HG02571 (cell line): ENCODE results near the gene RHOV.

Source experiments
- ATAC-seq: cut with Tn5 transposase; IDR thresholded peaks from one replicate; pipeline ENCODE4 v1.9.1; 2021; ENCODE audit warnings: mild to moderate bottlenecking, moderate library complexity; ENCODE audit not compliant: unreplicated experiment

The RHOV gene

DNA sequence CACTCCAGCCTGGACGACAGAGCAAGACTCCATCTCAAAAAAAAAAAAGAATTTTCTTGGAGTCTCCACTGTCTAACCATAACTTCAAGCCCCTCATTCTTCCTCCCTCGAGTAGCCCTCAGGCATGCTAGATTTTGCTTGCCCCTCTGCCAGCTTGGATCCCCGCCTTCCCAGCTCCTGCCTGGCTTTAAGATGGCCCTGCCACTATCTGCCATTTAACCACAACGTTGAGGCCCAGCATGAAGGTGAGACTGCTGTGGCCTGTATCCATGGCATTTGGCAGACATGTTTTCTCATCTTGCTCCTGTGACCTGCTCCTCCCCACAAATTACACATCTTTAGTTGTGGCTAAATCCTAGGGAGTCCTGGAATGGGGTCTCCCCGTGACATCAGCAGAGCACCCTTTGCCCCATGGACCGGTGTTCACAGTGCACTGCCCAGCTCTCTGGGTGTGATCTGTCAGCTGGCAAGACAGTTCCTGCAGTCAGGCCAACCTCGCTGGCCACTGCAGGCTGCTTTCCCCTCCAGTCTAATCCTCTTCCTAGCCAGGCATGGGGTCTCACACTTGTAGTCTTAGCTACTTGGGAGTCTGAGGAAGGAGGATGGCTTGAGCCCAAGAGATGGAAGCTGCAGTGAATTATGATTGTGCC, 30.6 kb upstream of the RHOV start:
- ATAC-seq, result no peak

DNA sequence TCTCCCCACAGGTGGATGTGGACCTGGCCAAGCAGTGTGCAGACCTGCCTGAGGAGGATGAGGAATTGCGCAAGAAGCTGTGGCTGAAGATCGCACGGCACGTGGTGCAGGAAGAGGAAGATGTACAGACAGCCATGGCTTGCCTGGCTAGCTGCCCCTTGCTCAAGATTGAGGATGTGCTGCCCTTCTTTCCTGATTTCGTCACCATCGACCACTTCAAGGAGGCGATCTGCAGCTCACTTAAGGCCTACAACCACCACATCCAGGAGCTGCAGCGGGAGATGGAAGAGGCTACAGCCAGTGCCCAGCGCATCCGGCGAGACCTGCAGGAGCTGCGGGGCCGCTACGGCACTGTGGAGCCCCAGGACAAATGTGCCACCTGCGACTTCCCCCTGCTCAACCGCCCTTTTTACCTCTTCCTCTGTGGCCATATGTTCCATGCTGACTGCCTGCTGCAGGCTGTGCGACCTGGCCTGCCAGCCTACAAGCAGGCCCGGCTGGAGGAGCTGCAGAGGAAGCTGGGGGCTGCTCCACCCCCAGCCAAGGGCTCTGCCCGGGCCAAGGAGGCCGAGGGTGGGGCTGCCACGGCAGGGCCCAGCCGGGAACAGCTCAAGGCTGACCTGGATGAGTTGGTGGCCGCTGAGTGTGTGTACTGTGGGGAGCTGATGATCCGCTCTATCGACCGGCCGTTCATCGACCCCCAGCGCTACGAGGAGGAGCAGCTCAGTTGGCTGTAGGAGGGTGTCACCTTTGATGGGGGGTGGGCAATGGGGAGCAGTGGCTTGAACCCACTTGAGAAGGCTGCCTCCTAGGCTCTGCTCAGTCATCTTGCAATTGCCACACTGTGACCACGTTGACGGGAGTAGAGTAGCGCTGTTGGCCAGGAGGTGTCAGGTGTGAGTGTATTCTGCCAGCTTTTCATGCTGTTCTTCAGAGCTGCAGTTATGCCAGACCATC, 28.8 kb upstream of the RHOV start:
- no peak for ATAC-seq

DNA sequence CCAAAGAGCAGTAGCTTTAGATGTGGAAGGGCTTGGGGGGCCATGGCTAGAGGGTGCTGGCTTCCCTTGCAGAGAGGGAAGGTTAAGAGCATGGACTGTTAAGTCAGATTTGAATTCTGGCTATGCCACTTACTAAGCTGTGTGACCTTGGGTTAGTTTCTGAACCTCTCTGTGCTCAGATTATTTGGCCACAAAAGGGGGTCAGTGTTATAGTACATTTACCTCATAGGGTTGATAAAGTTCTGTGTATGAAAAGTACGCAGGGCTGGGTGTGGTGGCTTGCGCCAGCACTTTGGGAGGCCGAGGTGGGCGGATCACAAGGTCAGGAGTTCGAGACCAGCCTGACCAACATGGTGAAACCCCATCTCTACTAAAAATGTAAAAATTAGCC, 27.0 kb upstream of the RHOV start:
- no peak for ATAC-seq

DNA sequence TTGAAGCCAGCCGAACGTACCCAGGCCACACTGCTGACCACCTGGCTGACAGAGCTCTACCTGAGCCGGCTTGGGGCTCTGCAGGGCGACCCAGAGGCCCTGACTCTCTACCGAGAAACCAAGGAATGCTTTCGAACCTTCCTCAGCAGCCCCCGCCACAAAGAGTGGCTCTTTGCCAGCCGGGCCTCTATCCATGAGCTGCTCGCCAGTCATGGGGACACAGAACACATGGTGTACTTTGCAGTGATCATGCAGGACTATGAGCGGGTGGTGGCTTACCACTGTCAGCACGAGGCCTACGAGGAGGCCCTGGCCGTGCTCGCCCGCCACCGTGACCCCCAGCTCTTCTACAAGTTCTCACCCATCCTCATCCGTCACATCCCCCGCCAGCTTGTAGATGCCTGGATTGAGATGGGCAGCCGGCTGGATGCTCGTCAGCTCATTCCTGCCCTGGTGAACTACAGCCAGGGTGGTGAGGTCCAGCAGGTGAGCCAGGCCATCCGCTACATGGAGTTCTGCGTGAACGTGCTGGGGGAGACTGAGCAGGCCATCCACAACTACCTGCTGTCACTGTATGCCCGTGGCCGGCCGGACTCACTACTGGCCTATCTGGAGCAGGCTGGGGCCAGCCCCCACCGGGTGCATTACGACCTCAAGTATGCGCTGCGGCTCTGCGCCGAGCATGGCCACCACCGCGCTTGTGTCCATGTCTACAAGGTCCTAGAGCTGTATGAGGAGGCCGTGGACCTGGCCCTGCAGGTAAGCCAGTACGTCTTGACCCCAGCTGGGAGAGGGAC, 26.4 kb upstream of the RHOV start:
- no peak for ATAC-seq

DNA sequence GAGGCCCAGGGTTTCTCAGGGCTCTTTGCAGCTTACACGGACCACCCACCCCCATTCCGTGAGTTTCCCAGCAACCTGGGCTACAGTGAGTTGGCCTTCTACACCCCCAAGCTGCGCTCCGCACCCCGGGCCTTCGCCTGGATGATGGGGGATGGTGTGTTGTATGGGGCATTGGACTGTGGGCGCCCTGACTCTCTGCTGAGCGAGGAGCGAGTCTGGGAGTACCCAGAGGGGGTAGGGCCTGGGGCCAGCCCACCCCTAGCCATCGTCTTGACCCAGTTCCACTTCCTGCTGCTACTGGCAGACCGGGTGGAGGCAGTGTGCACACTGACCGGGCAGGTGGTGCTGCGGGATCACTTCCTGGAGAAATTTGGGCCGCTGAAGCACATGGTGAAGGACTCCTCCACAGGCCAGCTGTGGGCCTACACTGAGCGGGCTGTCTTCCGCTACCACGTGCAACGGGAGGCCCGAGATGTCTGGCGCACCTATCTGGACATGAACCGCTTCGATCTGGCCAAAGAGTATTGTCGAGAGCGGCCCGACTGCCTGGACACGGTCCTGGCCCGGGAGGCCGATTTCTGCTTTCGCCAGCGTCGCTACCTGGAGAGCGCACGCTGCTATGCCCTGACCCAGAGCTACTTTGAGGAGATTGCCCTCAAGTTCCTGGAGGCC, 25.6 kb upstream of the RHOV start:
- ATAC-seq, result no peak

DNA sequence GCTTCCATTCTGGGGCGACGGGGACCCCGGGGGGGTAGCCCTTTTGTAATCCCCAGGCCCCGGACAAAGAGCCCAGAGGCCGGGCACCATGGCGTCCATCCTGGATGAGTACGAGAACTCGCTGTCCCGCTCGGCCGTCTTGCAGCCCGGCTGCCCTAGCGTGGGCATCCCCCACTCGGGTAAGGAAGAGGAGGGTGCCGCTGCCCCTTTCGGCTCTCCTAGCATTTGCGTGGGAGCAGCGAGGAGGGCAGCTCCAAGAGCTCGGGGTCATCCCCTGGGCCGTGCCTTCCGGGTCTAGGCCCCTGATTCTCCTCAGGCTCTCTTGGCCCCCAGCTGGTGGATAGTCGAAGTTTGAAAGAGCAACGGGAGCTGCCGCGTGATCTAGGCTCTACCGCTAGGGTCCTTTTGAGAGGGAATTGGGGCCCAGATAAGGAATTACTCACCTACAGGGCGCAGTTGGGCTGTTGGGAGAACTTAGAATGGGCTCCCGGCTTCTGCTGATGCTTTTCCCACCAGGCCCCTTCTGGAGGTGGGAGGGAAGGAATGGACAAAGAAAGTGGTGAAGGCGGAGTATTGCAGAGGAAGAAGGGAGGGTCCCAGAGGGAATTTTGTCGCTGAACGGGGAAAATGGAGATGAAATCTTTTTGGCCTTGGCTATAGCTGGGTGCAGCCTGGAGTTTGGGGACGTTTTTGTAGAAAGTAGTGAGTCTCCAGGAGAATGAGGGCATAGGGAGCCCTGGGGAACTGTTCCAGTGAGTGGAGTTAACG, 20.8 kb upstream of the RHOV start:
- no peak for ATAC-seq

DNA sequence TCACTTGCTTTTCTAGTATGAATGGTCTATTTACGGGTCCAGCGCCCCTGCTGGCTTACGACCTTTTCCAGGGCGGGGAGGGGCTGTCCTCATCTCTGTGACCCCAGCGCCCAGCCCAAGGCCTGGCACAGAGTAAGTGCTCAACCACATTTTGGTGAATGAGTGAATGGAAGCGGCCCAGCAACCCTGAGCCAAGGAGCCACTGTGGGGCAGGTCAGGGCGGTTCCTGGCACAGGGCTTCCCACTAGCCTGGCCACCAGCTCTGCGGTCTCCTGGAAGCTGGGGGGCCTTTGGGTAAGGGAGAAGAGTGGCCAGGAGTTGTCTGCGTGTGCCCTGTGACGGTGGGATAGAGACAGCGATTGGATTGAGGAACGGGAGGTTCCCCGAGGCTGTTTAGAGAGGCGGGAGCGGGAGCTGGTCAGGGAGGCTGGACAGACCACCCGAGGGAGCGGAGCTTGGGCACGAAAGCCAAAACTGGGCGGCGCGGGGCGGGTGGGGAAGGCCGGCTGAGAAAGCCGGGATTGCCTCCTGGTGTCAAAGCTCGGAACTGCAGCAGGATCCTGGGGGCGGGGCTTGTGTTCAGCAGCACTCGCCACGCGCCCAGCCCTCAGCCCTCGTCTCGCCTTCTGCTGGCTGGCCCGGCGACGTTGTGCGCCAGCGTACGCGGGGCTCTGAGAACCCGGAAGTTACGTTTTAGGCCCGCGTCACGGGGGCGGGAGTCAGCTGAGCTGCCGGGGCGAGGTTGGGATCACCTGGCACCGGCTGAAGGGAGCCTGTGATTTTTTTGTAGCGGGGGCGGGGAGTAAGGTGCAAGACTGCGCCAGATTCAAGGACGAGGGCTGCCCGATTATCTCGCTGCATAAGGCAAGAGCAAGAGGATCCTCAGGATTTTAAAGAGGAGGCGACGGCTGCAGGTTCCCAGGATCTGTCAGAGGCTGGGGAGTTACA, 20.0 kb upstream of the RHOV start, which contains the start of gene VPS18:
Gene VPS18 (plus strand): TSS at position 718 of the 948 bp plus-strand sequence. CDS start 319 bp downstream, outside the sequence.
- ATAC-seq, result peak; percentile 77

DNA sequence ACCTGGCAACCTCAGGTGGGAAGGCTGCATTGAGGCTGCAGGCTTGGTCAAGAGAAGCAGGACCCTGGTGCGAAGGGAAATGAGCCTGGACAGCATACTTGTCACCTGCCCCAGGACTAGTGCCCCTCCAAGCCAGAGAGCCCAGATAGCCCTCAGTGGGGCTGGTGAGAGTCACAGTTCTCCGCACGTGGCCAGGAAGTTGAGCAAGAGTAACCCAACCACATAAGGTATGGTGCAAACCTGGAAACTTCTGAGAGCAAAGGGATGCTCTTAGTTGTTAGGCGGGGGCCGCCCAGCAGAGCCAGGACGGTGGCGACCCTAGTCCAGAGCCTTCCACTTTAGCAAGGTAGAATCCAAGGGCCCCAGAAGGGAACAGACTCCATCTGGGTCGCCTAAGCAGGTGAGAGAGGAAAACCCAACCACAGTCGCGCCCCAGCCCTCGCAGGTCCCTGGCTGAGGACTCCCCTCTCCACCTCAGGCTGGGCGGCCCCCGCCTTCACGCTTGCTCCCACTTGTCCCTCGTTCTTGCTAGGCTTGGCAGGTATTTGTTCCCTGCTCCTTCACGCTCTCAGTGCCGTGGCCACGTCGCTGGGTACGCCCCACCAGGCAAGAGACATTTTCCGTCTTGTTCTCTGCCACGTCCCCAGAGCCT, 19.1 kb upstream of the RHOV start:
- ATAC-seq, result no peak

DNA sequence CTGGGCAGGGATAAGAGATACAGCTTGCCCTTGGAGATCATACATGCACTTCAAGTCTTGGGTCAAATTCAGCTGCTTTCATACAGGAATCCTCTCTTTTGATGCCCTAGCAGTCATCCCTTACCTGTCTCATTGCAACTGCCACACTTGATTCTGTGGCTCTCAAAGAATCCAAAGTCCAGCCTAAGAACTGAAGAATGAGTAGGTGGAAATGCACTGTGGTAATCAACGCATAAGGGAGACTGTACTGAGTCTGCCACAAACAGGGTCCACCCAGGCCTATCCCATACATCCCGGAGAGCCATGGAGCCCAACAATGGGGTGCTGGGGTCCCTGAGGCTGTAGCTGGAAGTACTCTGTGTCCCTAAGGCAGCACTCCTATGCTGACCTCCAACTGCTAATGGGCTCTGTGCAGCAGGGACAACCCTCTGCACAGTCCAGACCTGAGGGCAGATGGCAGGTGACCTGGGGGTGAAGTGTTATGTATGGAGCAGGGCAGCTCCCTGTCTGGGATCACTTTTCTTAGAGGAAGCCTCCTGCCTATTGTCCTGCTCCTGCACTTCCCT, 18.5 kb upstream of the RHOV start:
- no peak for ATAC-seq

DNA sequence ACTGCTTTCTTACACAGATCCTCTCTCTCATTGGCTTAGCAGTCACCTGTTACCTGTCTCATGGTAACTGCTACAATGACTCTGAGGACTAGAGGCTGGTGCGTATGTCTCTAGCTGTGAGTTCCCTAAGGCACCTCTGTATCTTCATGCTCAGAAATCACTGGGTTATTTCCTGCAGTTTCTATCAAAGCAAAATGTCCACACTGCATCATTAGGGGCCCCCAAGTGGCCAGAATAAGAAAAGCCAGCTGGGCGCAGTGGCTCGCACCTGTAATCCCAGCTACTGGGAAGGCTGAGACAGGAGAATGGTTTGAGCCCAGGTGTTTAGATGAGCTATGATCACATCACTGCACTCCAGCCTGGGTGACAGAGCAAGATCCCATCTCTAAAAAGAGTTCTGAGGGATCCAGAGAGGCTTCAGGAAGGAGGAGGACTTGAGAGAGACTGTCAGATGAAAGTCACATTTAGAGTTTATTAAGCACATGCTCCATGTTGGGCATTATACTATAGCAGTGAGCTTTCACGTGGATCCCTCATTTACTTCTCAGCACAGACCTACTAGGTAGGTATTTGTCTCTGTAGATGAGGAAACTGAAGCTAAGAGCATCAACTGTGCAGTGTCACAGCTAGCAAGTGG, 17.9 kb upstream of the RHOV start:
- ATAC-seq, result no peak

DNA sequence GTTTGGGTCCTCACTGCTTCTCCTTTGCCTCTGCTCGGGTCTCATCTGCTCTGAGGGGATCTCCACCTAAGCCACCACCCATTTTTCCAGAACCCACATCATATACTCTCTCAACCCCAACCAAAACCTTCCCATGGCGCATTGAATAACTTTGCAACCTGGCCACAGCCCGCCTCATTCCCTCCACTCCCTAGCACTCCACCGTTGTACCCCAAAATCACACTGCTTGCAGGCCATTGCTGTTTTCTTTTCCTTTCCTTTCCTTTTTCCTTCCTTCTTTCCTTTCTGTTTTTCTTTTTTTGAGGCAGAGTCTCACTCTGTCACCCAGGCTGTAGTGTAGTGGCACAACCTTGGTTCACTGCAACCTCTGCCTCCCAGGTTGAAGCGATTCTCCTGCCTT, 17.1 kb upstream of the RHOV start:
- no peak for ATAC-seq

DNA sequence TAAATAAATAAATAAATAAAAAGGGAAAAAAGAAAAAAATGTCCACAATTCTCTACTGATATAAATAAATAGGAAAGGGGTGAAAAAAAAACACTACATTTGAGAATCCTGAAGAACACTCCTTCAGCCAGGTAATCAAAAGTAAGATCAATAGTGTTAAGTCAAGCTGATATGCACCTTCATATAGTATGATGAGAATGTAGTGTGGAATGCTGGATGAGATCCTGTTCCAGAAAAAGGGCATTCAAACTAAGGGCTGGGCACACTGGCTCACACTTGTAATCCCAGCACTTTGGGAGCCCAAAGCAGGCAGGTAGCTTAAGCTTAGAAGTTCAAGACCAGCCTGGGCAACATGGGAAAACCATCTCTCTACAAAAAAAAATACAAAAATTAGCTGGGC, 15.1 kb upstream of the RHOV start:
- no peak for ATAC-seq

DNA sequence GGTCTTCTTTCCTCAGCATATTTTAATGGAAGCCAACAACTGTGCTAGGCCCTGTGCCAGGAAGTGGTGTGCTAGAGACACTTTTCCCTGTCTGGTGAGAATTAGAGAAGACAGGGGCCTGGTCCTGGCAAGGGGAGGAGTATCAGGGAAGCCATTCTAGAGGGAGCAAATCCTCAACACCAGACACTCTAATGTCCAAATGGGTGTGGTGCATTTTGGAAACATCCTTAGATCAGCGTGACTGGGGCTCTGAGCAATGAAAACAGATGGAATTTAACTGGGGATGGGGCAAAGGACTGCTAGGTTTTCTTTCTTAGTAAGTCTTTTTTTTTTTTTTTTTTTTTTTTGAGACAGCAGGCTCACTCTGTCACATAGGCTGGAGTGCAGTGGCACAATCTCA, 12.6 kb upstream of the RHOV start:
- ATAC-seq, result no peak

DNA sequence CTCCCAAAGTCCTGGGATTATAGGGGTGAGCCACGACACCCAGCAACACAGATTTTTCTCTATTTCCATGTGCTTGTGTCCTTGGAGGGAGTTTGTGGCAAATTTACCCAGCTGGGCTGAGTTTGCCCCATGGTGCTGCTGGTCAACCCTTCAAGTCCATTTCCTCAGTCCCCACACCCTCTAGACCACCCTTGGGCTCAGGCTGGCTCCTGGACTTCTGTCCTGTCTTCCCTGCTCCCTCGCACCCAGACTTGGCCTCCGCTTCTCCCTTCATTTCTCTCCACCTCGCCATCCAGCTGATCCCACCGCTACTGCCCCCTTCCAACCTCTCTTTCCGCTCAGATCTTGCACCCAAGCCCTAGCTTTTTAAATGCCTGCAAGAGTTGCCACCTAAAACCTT, 7.3 kb upstream of the RHOV start:
- ATAC-seq, result no peak

DNA sequence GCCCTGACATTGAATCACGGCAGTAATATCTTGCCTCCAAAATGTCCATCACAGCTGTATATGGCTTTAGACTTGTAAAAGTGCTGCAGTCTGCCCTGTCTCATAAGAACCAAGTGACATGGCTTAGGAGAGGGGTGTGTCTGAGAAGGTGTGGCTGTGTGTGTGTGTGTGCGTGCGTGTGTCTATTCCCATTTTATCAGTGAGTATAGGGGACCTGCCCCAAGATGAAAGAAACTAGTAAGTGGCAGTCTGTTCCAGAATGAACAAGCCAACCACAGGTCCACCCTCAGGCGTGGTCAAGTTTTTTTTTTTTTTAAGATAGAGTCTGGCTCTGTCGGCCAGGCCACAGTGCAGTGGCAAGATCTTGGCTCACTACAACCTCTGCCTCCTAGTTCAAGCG, 5.6 kb upstream of the RHOV start:
- ATAC-seq, result no peak

DNA sequence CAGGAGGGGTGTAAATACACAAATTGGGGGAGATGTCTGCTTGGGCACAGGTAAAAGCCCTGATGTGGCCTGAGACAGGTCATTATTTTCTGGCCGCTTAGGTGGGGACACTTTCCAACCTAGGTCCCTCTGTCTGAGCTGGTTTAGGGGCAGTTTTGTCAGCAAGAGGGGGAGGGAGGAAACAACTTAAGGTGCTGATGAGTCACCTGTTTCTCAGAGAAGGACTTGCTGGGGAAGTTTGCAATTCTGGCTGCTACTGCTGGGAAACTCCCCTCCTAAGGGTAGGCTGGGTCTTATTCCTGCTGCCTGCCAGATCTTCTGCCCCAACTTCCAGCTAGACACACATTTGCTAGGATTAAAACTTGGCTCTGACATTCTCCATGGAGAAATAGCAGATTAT, 4.8 kb upstream of the RHOV start:
- ATAC-seq, result no peak

DNA sequence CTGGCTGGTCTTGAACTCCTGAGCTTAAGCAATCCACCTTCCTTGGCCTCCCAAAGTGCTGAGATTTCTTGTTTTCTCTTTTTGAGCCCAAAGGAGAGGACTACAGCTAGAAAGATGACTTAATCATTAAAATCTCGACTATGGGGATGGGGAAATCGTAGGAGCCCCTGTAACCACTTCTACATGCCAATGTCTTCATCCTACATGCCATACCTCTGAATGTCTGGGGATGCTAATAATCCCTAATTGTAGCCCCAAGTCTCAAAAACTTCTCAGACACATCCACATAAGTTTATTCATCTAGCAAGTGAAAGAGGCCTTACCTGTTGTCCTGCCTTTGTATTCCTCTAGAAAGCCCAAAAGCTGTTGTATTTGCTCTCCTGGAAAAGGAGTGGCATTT, 3.7 kb upstream of the RHOV start:
- ATAC-seq, result no peak
